ENCODE results near the gene BTBD10. TPM values are rescaled to one million over a fixed set of nuclear protein-coding genes. Genes with fewer than 3 reads are reported as not detected.
A peak's percentile ranks its signal among the peaks of the same experiment; 100 is the strongest.
"Not testable (repeated sequence)": the region's sequence is repeated elsewhere in the genome, so short reads cannot be mapped to it uniquely, and the experiment has no call there.

Gene BTBD10
- total and polyA plus RNA-seq, 2 donors from 2014 or later: 12.9 to 27.9 TPM

- H3K9ac ChIP-seq (ENCODE audit: low read length in 3 of 3): no peak overlapping the region
- no peaks in the 10 kb centered on the region for H3K36me3 ChIP-seq (ENCODE audit: control insufficient read depth in 2 of 3, insufficient read depth in 3 of 3, low read length in 3 of 3)
- H3K27me3 ChIP-seq (ENCODE audit: control insufficient read depth, insufficient read depth, low read length): no peaks in the 10 kb centered on the region
- no peak overlapping the region for H3K27ac ChIP-seq (ENCODE audit: low read depth in 2 of 2, low read length in 2 of 2)
- FAIRE-seq (peak; percentile 80), DNase-seq (no peak)
- no peak overlapping the region for H3K4me3 ChIP-seq (ENCODE audit: low read length in 3 of 3)
- intact Hi-C loops (cut with DNase I): no loop called here
- no peaks in the 10 kb centered on the region for H3K9me3 ChIP-seq (ENCODE audit: control insufficient read depth in 2 of 3, insufficient read depth in 1 of 3, low read length in 3 of 3)
- H3K4me1 ChIP-seq (ENCODE audit: control insufficient read depth in 2 of 3, insufficient read depth in 2 of 3, low read depth in 1 of 3, low read length in 3 of 3): no peaks in the 10 kb centered on the region
- TF ChIP-seq CTCF (IDR thresholded peaks at IDR 0.05; ENCODE audit: borderline replicate concordance, extremely low read depth, insufficient read depth): no peak
Observed at GRCh38 chr11:13438291-13438690, 24.7 kb downstream of the BTBD10 start.

- FAIRE-seq; H3K4me3 ChIP-seq (ENCODE audit: low read length in 3 of 3); H3K9me3 ChIP-seq (ENCODE audit: control insufficient read depth in 2 of 3, insufficient read depth in 1 of 3, low read length in 3 of 3); H3K27me3 ChIP-seq (ENCODE audit: control insufficient read depth, insufficient read depth, low read length); H3K4me1 ChIP-seq (ENCODE audit: control insufficient read depth in 2 of 3, insufficient read depth in 2 of 3, low read depth in 1 of 3, low read length in 3 of 3); DNase-seq; H3K9ac ChIP-seq (ENCODE audit: low read length in 3 of 3); intact Hi-C loops (cut with DNase I); H3K27ac ChIP-seq (ENCODE audit: low read depth in 2 of 2, low read length in 2 of 2); H3K36me3 ChIP-seq (ENCODE audit: control insufficient read depth in 2 of 3, insufficient read depth in 3 of 3, low read length in 3 of 3): not testable (repeated sequence)
Observed at GRCh38 chr11:13436836-13437235, 26.2 kb downstream of the BTBD10 start.

GRCh38 chr11:13434247-13435205, 28.5 kb downstream of the BTBD10 start:
- FAIRE-seq: no peak

More at GRCh38 chr11:13434247-13435205, 28.5 kb downstream of the BTBD10 start:
- no peak overlapping the region for H3K27ac ChIP-seq (ENCODE audit: low read depth in 2 of 2, low read length in 2 of 2)
- no peak overlapping the region for H3K9ac ChIP-seq (ENCODE audit: low read length in 3 of 3)
- H3K27me3 ChIP-seq (ENCODE audit: control insufficient read depth, insufficient read depth, low read length): no peaks in the 10 kb centered on the region
- intact Hi-C loops (cut with DNase I): no loop called here
- no peaks in the 10 kb centered on the region for H3K4me1 ChIP-seq (ENCODE audit: control insufficient read depth in 2 of 3, insufficient read depth in 2 of 3, low read depth in 1 of 3, low read length in 3 of 3)
- H3K9me3 ChIP-seq (ENCODE audit: control insufficient read depth in 2 of 3, insufficient read depth in 1 of 3, low read length in 3 of 3): no peaks in the 10 kb centered on the region
- no peak for TF ChIP-seq CTCF (IDR thresholded peaks at IDR 0.05; ENCODE audit: borderline replicate concordance, extremely low read depth, insufficient read depth)
- DNase-seq: no peak
- no peaks in the 10 kb centered on the region for H3K36me3 ChIP-seq (ENCODE audit: control insufficient read depth in 2 of 3, insufficient read depth in 3 of 3, low read length in 3 of 3)
- no peak overlapping the region for H3K4me3 ChIP-seq (ENCODE audit: low read length in 3 of 3)
